Chondrocyte (in vitro differentiated cells): ENCODE results near the gene NOX4. TPM values are rescaled to one million over a fixed set of nuclear protein-coding genes. Genes with fewer than 3 reads are reported as not detected.
A peak's percentile ranks its signal among the peaks of the same experiment; 100 is the strongest.
"Not testable (repeated sequence)": the region's sequence is repeated elsewhere in the genome, so short reads cannot be mapped to it uniquely, and the experiment has no call there.

Experiments
- DNase-seq: peaks from one replicate; pipeline ENCODE4 v3.0.0; 2021; ENCODE audit warnings: mixed read lengths, low spot score
- H3K27ac Mint-ChIP-seq: one replicate; pipeline ENCODE4 v1.8.0; 2021; ENCODE audit warnings: mild to moderate bottlenecking, moderate library complexity, mixed read lengths; ENCODE audit not compliant: unreplicated experiment
- H3K27me3 Mint-ChIP-seq: 2 replicates; pipeline ENCODE4 v1.8.0; 2021; ENCODE audit warnings: low read depth, mixed read lengths
- H3K36me3 Mint-ChIP-seq: 2 replicates; pipeline ENCODE4 v1.8.0; 2021; ENCODE audit warnings: low read depth, mixed read lengths
- H3K4me1 Mint-ChIP-seq: 2 replicates; pipeline ENCODE4 v1.8.0; 2021; ENCODE audit warnings: low read depth, mild to moderate bottlenecking, mixed read lengths
- H3K4me3 Mint-ChIP-seq: one replicate; pipeline ENCODE4 v1.8.0; 2021; ENCODE audit warnings: mild to moderate bottlenecking, moderate library complexity, mixed read lengths; ENCODE audit not compliant: unreplicated experiment
- H3K9me3 Mint-ChIP-seq: 2 replicates; pipeline ENCODE4 v1.8.0; 2021; ENCODE audit warnings: low read depth, mixed read lengths
- total RNA-seq: library from RNA; stranded (reverse); gene quantifications from 3 replicates; pipeline ENCODE4 v1.2.1, GENCODE V29; 2021
- TF ChIP-seq, protein P1 (sequence below): fragments of 200-600 bp; sonication (generic); IDR thresholded peaks from 2 replicates; pipeline ENCODE4 v1.5.0; 2021; ENCODE audit warnings: antibody characterized with exemption, mild to moderate bottlenecking, moderate library complexity

The NOX4 gene
- total RNA-seq, 1 donor from 2014 or later, result 39.1 TPM

DNA sequence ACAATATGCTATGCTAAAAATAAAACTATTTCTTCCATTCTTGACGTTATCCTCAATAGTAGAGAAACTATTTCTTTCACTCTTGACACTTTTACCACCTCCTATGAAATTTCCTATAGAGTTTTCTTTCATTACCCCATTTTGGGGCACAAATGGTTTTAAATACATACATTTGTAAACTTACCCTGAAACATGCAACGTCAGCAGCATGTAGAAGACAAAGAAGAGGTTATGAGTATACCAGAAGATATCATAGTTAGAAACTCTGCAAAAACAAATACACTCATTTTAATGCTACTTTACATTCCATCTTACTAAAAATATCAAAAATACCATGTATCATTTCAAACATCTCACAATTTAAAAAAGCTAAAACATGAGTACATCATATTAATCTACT, 69.5 kb downstream of the NOX4 start:
- Mint-ChIP-seq H3K27ac (peak overlapping the region; percentile 54), H3K4me3 (no peak overlapping the region)

DNA sequence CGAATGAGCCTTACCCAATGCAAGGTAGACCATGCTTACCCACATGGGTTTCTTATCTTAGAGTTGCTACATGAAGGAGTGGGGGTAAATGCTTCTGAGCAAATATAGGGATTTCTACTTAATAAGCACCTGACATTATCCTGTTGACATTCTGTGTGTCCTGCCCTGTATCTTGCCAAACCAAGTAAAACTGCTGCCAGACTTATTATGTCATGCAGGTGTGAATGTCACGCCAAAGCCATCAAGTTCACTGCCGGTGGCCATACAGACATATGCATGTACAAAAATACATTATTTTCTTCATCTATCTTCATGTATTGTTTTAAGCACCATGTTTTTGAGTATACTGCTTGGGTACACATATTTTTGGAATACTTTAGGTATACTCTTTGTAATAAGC, 70.2 kb downstream of the NOX4 start:
- Mint-ChIP-seq H3K9me3 (no peaks in the 10 kb centered on the region), H3K36me3 (peaks cover 6% of the 10 kb centered on the region), H3K27me3 (no peaks in the 10 kb centered on the region), H3K4me3 (no peak overlapping the region), H3K4me1 (peaks cover 30% of the 10 kb centered on the region), H3K27ac (no peak overlapping the region)
- TF ChIP-seq, protein P1, sequence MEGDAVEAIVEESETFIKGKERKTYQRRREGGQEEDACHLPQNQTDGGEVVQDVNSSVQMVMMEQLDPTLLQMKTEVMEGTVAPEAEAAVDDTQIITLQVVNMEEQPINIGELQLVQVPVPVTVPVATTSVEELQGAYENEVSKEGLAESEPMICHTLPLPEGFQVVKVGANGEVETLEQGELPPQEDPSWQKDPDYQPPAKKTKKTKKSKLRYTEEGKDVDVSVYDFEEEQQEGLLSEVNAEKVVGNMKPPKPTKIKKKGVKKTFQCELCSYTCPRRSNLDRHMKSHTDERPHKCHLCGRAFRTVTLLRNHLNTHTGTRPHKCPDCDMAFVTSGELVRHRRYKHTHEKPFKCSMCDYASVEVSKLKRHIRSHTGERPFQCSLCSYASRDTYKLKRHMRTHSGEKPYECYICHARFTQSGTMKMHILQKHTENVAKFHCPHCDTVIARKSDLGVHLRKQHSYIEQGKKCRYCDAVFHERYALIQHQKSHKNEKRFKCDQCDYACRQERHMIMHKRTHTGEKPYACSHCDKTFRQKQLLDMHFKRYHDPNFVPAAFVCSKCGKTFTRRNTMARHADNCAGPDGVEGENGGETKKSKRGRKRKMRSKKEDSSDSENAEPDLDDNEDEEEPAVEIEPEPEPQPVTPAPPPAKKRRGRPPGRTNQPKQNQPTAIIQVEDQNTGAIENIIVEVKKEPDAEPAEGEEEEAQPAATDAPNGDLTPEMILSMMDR, result no peak
- DNase-seq, result no peak

More for the DNA sequence above, 69.5 kb downstream of the NOX4 start:
- DNase-seq, result no peak
- H3K9me3 Mint-ChIP-seq, result no peaks in the 10 kb centered on the region
- TF ChIP-seq, protein P1, result no peak
- H3K36me3 Mint-ChIP-seq, result peaks cover 11% of the 10 kb centered on the region
- peaks cover 30% of the 10 kb centered on the region for H3K4me1 Mint-ChIP-seq
- no peaks in the 10 kb centered on the region for H3K27me3 Mint-ChIP-seq

DNA sequence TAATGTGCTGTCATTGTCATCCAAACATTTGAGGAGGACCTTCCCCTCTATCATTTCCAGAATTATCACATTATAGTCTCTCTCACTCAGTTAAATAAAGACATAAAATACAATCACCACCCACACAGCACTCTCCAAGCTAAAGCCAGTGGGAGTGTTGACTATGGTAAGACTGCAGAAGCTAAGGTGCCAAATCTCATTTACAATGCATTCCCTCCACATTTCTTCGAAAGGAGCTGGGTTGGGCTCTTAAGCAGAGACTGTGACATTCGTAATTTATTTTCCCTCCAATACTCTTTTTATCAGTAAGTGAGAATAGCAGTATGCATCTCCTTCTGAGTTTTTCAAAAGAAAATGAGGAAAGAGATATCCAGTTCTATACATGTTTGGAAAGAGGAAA, 74.2 kb downstream of the NOX4 start:
- TF ChIP-seq, protein P1, result no peak
- Mint-ChIP-seq H3K27me3 (no peaks in the 10 kb centered on the region), H3K4me3 (no peak overlapping the region), H3K4me1 (peaks cover 25% of the 10 kb centered on the region), H3K27ac (no peak overlapping the region), H3K36me3 (peaks cover 16% of the 10 kb centered on the region), H3K9me3 (peaks cover 1% of the 10 kb centered on the region)
- no peak for DNase-seq

DNA sequence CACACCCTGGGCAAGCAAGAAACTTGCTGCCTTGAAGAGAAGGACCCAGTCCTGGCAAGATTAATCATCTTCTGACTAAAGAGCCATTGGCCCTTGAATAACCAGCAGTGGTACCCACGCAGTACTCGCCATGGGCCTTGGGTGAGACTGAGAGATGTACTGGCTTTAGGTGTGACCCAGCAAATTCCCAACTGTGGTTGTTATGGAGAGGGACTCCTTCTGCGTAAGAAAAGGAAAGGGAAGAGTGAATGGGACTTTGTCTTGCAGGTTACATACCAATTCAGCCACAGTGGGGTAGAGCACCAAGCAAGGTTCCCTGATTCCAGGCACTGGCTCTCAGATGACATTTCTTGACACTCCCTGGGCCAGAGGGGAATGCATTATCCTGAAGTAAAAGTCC, 80.1 kb downstream of the NOX4 start:
- DNase-seq, H3K27ac Mint-ChIP-seq, H3K4me3 Mint-ChIP-seq, H3K27me3 Mint-ChIP-seq: not testable (repeated sequence)
- Mint-ChIP-seq H3K4me1 (peaks cover 38% of the 10 kb centered on the region), H3K9me3 (peaks cover 11% of the 10 kb centered on the region), H3K36me3 (peaks cover 22% of the 10 kb centered on the region)

DNA sequence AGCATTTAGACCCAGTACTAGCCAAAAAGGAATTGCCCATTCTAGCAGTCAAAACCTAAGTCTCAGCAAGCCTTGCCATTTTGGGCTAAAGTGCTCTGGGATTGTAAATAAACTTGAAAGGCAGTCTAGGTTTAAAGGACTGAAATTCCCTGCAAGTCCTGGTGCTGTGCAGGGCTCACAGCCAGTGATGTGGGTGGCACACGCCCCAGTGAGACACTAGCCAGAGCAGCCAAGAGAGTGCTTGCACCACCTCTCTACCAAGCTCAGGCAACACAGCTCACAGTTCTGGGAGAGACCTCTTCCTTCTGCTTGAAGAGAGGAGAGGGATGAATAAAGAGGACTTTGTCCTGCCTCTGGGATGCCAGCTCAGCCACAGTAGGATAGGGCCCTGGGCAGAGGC, 80.5 kb downstream of the NOX4 start:
- not testable (repeated sequence) for H3K27ac Mint-ChIP-seq, H3K27me3 Mint-ChIP-seq, DNase-seq, H3K4me3 Mint-ChIP-seq
- peaks cover 40% of the 10 kb centered on the region for H3K4me1 Mint-ChIP-seq
- H3K9me3 Mint-ChIP-seq, result peaks cover 11% of the 10 kb centered on the region
- H3K36me3 Mint-ChIP-seq, result peaks cover 22% of the 10 kb centered on the region

DNA sequence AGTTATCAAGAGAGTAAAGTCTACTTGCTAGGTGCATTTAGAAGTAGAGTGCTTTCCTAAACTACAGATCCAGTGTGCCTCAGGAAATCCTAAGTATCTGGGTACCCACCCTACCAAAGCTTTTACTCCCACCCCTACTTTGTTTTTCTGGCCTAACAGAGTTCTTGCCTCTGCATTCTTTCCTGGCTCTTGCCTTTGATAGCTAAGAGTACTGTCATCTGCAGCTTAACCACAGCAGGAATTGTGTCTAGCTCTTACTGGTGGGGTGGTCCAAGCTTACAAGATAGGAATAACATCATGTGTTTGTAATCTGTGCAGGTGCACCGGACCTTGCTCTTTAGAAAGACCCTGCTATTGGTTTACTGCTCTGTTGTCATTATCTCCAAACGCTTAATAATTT, 82.7 kb downstream of the NOX4 start:
- peaks cover 50% of the 10 kb centered on the region for H3K4me1 Mint-ChIP-seq
- H3K27me3 Mint-ChIP-seq, H3K4me3 Mint-ChIP-seq, DNase-seq: not testable (repeated sequence)
- H3K27ac Mint-ChIP-seq, result peak overlapping the region; percentile 41
- peaks cover 21% of the 10 kb centered on the region for H3K36me3 Mint-ChIP-seq
- peaks cover 11% of the 10 kb centered on the region for H3K9me3 Mint-ChIP-seq

DNA sequence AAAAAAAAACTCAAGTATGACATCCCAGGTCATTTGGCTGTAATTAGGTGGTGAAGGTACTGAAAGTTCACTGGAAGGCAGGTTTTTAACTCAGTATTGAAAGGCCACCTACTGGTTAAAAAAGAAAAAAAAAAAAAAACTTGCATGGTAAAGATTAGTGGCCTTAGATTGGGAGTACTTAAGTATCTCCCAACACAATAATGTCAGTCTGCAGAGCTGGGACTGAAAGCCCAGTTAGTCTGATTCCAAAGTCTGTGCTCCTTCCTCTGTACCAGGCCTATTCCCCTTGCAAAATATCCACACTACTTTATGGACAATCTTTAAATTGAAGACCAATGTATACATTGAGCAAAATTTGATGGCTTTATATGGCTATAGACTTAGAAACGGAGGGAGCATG, 85.5 kb downstream of the NOX4 start:
- no peak for DNase-seq
- Mint-ChIP-seq H3K9me3 (no peaks in the 10 kb centered on the region), H3K27ac (no peak overlapping the region), H3K4me3 (no peak overlapping the region), H3K4me1 (peaks cover 47% of the 10 kb centered on the region), H3K27me3 (no peaks in the 10 kb centered on the region), H3K36me3 (peaks cover 10% of the 10 kb centered on the region)
- TF ChIP-seq, protein P1, result peak; percentile 71

DNA sequence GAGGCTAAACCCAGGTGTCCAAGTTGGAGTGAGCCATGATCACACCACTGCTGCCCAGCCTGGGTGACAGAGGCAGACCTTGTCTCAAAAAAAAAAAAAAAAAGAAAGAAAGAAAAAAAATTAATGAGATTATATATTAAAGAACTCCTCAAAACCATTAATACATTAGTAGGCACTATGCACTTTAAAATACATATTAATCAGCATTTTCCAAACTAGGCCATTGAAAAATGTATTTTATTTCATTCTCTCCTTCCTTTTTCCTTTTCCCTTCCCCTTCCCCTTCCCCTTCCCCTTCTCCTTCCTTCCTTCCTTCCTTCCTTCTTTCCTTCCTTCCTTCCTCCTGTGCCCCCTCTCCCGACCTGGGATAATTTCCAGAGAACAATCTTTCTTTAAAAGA, 99.5 kb downstream of the NOX4 start:
- not testable (repeated sequence) for H3K4me3 Mint-ChIP-seq, H3K27me3 Mint-ChIP-seq, H3K9me3 Mint-ChIP-seq, H3K27ac Mint-ChIP-seq, H3K4me1 Mint-ChIP-seq, DNase-seq
- H3K36me3 Mint-ChIP-seq, result peaks cover 43% of the 10 kb centered on the region

DNA sequence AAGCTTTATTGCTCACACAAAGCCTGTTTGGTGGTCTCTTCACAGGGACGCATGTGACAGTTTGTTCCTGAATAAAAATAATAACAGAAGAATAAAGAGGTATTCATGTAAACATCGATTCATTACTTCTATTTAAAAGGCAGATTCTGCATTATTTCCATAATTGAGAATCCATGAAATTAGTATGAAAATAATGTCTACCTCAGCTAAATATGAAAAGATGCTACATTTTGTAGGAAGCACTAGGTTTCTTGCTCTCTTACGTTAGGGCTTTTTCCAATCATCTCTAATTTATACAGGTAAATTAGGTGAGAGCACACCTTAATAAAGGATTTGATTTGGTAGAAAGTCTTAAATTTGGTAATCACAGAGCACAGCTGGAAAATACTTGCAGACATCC, 103.7 kb downstream of the NOX4 start:
- peak overlapping the region; percentile 58 for H3K27ac Mint-ChIP-seq
- not testable (repeated sequence) for DNase-seq, H3K9me3 Mint-ChIP-seq, H3K4me1 Mint-ChIP-seq, H3K27me3 Mint-ChIP-seq, H3K4me3 Mint-ChIP-seq
- H3K36me3 Mint-ChIP-seq, result peaks cover 21% of the 10 kb centered on the region

DNA sequence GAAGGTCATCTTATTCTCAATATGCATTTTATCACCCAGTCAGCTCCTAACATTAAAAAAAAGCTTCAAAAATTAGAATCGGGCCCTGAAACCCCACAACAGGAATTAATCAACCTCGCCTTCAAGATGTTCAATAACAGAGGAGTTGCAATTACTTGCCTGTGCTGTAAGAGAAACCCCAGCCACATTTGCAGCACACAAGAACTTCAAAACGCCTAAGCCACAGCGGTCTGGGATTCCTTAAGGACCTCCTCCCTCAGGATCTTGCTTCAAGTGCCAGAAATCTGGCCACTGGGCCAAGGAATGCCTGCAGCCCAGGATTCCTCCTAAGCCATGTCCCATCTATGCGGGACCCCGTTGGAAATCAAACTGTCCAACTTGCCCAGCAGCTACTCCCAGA, 108.2 kb downstream of the NOX4 start:
- H3K4me3 Mint-ChIP-seq, H3K9me3 Mint-ChIP-seq, H3K27me3 Mint-ChIP-seq, H3K27ac Mint-ChIP-seq, H3K36me3 Mint-ChIP-seq, DNase-seq, H3K4me1 Mint-ChIP-seq: not testable (repeated sequence)
